NCI-H1417 treated with DMSO at 0.1 percent for 48 hours (cell line): ENCODE results near the gene ZNF598.
"Not testable (repeated sequence)": the region's sequence is repeated elsewhere in the genome, so short reads cannot be mapped to it uniquely, and the experiment has no call there.

Experiments
- DNase-seq: peaks from one replicate; lab custom pipeline; 2025; lab: John Stamatoyannopoulos, UW

ZNF598 gene

DNA sequence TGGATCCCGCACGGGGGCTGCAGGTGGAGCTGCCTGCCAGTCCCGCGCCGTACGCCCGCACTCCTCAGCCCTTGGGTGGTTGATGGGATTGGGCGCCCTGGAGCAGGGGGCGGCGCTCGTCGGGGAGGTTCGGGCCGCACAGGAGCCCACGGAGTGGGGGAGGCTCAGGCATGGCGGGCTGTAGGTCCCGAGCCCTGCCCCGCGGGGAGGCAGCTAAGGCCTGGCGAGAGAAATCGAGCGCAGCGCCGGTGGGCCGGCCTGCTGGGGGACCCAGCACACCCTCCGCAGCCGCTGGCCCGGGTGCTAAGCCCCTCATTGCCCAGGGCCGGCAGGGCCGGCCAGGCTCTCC lies 51.5 kb downstream of the ZNF598 start:
- not testable (repeated sequence) for DNase-seq

DNA sequence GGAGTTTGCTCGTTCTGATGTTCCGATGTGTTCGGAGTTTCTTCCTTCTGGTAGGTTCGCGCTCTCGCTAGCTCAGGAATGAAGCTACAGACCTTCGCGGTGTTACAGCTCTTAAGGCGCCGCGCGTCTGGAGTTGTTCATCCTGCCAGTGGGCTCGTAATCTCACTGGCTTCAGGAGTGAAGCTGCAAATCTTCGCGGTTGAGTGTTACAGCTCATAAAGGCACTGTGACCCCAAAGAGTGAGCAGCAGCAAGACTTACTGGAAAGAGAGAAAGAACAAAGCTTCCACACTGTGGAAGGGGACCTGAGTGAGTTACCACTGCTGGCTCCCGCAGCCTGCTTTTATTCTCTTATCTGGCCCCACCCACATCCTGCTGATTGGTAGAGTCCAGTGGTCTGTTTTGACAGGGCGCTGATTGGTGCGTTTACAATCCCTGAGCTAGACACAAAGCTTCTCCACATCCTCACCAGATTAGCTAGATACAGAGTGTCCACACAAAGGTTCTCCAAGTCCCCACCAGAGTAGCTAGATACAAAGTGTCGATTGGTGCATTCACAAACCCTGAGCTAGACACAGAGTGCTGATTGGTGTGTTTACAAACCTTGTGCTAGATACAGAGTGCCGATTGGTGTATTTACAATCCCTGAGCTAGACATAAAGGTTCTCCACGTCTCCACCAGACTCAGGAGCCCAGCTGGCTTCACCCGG lies 52.0 kb downstream of the ZNF598 start:
- DNase-seq, result not testable (repeated sequence)

- no peak for DNase-seq
Measured at GRCh38 chr16:1953734-1954133, 55.9 kb downstream of the ZNF598 start.

DNA sequence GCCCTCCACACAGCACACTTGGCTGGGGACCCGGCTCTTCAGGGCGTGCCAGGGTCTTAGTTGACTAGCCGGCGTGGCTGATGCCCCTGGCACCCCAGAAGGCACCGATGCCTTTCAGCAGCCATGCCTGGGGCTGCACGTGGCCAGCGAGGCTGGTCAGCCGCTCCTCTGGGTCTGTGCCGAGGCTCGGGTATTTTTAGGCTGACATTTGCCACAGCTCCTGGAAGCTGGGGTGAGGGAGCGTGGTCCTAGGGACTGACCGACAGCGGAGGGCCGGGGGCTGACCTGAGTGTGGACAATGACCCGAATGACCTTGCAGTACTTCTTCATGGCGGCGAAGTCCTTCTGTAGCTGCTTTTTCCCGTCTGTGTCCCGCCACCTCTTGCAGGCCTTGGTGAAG lies 59.1 kb downstream of the ZNF598 start:
- DNase-seq, result no peak

DNA sequence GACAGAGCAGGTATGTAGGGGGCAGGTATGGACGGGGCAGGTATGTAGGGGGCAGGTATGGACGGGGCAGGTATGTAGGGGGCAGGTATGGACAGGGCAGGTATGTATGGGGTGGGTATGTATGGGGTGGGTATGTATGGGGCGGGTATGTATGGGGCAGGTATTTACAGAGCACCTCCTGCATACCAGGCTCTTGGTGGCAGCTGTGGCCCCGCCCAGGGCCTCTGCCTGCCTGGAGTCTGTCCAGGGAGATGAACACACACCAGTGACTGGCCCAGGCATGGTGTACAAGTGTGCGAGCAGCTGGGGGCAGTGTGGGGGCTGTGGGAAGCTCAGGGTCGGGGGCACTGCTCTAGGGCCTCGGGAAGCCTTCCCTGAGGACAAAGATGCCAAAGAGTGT lies 59.6 kb downstream of the ZNF598 start:
- DNase-seq, result no peak

GRCh38 chr16:1949507-1949906 lies 60.1 kb downstream of the ZNF598 start:
- DNase-seq, result no peak
